MV-4-11 (cell line): ENCODE data around the gene AKT3.
A peak's percentile ranks its signal among the peaks of the same experiment; 100 is the strongest.
"Not testable (repeated sequence)": the region's sequence is repeated elsewhere in the genome, so short reads cannot be mapped to it uniquely, and the experiment has no call there.

Source experiments
- DNase-seq: peaks from one replicate; lab custom pipeline; 2025; lab: John Stamatoyannopoulos, UW

AKT3 gene

DNA sequence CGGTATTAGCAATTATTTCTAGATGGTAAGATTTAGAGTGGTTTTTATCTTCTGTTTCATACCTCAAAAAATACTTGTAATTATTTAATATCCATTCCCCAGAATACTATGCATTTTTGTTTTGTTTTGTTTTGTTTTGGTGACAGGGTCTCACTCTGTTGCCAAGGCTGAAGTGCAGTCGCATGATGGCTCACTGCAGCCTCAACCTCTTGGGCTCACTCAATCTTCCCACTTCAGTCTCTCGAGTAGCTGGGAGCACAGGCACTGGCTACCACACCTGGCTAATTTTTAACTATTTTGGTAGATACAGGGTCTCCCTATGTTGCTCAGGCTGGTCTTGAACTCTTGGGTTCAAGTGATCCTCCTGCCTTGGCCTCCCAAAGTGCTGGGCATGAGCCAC, 252.7 kb downstream of the AKT3 start:
- no peak for DNase-seq

DNA sequence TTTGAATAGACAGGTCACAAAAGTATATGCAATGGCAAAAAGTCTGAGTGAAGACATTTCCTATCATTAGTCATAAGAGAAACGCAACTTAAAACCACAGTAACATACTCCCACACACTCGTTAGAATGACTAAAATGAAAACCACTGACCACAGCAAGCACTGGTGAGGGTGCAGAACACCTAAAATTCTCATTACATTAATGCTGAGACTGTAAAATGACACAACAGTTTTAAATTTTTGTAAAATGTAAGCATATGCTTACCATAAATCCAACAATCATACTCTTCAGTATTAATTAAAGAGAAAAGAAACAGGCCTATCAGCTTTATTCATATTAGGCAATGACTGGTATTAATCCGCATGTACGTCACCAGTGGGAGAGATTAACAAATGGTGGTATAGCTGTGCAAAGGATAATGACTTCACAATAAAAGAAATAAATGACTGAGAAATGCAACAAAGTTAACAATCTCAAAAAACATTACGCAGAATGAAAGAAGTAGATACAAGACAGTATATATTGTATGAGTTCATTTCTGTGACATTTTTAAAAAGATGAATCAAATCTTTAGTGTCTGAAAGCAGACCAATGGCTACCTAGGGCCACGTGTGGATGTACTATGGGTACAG, 253.5 kb downstream of the AKT3 start:
- DNase-seq, result peak; percentile 87

DNA sequence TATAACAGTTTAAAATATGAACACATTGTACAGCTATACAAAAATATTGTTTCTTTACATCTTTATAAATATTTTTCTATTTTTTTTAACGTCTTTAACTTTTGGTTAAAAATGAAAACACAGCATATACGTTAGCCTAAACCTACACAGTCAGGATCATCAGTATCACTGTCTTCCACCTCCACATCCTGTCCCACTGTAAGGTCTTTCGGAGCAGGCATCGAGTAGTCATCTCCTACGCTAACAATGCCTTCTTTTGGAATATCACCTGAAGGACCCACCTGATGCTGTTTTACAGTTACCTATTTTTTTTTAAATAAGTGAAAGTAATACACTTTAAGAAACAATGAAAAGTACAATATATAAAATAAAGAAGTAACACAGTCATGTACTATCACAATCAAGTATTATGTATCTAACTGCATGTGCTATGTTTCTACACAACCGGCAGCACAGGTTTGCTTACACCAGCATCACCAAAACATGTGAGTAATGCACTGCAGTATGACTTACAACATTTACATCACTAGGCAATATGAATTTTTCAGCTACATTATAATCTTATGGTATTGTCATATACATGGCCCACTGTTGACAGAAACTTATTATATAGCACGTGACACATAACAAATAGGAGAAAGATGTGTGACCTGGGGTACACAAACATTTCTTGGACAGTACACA, 254.4 kb downstream of the AKT3 start:
- DNase-seq, result no peak

DNA sequence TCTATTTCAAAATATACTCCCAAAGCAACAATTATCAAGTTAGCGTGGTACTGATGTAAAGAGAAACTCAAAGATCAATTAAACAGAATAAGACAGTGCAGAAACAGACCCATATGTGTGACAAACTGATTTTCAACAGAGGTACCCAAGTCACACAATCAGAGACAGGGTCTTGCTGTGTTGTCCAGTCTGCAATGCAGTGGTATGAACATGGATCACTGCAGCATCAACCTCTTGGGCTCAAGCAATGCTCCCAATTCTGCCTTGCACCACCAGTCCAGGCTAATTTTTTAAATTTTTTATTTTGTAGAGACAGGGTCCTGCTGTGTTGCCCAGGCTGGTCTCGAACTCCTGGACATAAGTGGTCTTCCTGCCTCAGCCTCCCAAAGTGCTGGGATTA, 255.6 kb downstream of the AKT3 start:
- DNase-seq, result no peak

DNA sequence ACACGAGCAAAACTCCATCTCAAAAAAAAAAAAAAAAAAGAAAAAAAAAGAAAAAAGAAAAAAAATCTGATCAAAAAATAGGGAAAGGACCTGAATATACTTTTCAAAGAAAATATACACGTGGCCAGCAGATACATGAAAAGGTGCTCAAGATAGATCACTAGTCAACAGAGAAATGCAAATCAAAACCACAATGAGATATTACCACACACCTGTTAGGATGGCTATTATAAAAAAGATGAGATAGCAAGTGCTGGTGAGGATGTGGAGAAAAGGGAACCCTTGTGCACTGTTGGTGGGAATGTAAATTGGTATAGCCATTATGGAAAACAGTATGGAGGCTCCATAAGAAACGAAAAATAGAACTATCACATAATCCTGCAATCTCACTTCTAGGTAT, 260.8 kb downstream of the AKT3 start:
- not testable (repeated sequence) for DNase-seq

DNA sequence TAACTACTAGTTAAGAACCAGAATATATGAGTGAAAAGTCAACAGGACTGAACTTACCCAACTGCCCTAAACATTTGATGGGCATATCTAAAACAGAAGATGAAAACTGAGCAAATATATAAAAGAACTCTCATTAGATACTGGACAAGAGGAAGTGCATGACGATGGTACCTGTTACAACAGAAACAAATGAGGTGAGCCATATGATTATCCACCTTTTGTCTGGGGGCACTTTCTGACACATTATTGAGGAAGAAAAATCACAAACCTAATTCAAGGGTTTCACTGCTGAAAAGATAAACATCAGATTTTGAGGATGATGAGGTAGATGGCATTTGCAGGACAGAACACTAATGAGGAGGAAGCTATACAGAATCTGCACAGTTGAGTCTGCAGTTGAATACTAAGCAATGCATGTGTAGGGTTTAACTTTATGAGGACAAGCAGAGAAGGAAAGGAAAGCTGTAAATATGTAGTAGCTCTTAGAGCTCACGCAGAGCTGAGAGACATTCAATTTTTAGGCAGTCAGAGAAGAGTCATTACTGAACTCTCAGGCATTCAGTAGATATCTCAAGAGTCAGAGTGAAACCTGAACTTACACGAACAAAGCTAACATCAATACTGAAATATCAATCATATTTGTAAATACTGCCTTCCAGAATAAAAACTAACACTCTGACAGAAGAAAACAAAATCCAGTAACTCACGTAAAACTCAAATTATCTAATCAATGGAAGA, 262.1 kb downstream of the AKT3 start:
- DNase-seq, result no peak

DNA sequence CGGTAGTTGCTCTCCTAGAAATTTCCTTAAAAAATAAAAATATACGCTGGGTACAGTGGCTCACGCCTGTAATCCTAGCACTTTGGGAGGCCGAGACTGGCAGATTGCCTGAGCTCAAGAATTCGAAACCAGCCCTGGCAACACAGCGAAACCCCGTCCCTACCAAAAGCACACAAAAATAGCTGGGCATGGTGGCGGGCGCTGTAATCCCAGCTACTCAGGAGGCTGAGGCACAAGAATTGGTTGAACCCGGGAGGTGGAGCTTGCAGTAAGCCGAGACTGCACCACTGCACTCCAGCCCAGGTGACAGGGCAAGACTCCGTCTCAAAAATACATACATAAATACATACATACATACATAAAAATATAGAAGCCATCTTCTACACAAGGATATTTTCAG, 262.8 kb downstream of the AKT3 start:
- DNase-seq, result no peak

DNA sequence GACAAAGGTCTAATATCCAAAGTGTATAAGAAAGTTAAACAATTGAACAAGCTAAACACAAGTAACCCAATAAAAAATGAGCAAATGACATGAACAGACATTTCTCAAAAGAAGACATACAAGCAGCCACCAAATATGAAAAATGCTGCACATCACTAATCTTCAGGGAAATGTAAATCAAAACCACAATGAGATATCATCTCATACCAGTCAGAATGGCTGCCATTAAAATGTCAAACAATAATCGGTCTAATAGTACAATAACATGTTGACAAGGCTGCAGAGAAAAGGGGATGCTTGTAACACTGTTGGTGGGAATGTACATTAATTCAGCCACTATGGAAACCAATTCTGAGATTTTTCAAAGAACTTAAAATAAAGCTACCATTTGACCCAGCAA, 264.1 kb downstream of the AKT3 start:
- DNase-seq, result no peak

DNA sequence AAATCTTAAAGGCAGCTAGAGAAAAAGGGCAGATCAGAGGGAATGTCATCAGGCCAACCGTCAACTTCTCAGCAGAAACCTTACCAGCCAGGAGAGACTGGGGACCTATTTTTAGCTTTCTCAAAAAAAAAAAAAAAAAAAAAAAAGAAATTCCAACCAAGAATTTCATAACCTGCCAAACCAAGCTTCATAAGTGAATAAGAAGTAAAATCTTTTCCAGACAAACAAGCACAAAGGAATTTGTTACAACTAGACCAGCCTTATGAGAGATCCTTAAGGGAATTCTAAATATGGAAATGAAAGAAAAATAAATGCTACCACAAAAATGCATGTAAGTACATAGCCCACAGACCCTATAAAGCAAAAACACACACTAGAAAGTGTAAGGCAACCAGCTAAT, 267.7 kb downstream of the AKT3 start:
- DNase-seq, result no peak

DNA sequence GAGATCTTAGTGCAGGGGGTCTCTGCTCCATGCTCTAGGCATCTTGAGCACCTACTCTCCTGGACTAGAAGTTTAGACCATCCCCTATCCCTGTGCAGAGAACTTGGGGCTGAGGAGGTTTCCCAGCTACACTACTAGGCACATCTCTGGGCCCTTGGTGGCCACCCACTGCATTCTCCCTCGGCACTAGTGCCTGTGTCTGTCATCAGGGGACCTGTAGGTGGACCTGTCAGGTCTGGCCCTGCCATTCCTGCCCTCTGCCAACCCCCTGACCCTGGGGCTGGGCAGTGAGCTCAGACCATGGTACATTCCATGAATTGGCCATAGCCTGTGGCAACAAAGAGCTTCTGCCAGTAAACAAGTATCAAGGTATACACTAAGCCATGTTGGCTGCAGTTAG, 269.1 kb downstream of the AKT3 start:
- no peak for DNase-seq

DNA sequence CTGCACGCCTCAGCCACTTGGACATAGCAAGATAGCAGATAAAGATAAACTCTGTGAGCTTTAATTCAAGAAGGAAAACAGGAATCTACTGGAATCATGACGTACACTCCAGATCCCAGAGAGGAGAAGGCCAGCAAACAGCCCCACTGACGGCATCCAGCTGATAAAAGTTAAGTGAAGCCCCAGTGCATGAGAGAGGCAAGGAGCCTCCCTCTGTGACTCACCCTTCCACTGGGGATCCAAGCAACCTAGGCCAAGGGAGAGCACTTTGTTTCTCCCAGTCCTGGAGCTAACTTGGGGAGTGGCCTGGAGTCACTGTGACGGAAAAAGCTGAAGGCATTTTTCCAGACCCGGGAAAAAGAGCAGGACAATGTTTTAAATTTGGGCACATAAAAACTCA, 270.0 kb downstream of the AKT3 start:
- DNase-seq, result no peak

DNA sequence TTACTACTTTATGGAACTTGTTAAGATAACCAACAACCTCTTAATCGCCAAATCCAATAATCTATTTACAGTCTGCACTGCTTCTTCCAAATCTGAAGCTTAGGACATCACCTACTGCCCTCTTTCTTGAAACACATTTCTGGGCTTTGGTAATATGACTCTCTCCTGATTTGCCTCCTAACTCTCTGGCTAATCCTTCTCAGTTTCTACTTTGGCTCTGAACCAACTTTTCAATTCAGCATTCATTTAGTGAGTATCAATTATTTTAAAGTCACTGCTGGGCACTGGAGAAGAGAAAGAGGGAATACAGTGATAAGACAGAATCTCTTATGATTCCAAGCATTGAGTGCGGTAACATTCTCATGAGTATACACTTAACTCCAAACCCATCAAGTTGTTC, 275.0 kb downstream of the AKT3 start:
- no peak for DNase-seq

DNA sequence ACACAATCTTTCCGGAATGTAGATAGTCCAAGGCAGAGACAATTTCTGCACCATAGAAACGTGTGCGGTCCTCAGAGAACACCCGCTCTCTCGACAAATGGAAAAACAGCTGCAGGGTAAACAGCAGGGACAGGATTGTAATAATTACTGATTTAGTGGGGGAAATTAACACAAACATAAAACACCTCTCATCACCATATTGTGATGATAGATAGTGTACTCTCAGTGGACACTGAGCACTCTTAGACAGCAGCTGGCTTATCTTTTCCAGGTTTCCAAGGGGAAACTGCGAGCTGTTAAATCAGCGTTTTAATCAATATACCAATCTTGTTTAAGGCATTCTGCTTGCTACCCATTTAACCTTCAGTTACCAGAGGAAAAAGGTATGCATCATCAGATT, 277.1 kb downstream of the AKT3 start:
- no peak for DNase-seq

DNA sequence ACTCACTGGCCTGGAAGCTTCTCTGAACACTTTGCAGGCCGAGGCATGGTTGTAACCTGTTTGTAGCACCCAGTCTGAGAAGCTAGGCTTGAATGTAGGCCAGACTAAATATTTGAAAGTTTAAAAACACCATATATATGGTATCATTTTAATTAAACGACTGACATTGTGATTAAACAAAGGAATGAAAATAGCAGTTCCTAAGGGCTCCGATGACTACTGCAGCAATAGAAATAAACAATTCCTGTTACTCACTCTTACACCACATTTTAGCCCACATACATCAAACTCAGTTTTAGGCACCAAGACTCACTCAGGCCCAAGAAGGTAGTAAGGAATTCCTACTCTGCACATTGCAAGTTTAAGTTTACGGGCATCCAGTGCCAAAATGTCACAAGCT, 281.2 kb downstream of the AKT3 start:
- DNase-seq, result no peak

DNA sequence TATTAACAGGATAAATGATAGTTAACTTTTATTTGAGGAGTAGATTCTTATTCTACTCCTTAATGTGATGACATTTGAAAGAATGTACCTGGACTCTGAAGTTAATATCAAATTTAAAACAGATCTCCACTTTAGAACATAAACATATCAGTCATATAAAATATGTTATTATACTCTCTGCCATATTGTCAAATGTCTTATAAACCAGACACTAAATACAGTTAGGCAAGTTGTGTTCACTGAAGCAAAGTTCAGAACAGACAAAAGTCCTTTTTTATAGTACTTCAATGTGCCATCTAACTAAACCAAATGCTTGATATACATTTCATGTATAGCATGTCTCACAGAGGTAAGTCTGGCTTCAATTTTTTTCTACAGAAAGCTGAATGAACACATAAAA, 285.2 kb downstream of the AKT3 start:
- DNase-seq, result no peak

DNA sequence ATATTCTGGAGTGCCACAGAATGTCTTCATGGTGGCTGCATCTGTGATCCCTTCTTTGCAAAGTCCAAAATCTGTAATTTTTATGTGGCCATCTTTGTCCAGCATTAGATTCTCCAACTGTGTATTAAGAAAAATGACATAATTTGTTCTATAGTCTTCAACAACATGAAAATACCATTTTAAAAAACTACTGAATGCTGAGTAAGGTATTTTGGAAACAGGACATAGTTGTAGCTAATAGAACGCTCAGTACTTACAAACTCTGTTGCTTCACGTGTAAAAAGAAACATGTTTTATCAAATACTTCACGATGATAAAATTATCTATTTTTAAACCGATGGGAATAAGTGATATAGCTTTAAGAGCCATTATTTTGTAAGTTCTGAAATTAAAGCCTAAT, 286.3 kb downstream of the AKT3 start:
- DNase-seq, result no peak

DNA sequence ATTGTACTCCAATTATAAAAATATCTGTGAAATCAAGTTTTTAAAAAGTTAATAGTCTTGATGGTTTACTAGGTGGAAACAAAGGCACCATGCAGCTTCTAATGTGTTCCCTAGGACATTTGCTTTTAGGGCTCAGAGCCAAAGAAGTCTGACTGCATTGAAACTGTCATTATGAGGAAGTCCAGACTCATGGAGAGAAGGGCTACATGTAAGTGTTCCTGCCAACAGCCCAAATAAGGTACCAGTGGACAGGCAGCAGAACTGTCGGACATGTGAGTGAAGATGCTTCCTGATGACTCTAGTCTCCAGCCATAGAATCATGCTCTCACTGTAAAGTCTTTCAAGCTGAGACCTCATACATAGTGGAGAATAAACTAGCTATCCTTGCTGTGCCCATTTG, 287.6 kb downstream of the AKT3 start:
- peak; percentile 56 for DNase-seq

DNA sequence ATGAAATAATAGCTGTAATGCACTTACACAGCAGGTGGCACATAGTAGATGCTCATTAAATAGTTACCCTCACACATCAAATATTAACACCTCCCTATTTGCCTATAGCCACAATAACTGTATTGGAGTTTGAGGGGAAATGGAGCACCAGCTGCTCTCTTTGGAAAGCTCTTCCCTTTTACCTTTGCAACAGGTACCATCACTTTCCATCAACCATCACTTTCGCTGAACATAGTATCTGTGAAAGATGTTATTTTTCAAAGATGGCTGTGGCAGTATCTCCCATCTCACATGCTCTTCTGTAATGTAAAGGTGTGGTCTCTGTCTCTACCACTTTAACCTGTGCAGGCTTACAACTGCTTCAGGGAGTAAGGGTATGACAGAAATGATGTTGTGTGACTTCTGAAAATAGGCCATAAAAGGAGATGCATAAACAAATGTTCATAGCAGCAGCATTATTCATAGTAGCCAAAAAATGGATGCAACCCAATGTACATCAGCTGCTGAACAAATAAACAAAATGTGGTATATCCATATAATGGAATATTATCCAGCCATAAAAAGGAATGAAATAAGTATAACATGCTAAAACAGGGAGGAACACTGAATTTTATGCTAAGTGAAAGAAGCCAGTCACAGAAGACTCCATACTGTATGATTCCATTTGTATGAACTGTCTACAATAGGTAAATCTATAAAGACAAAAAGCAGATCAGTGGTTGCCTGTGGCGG, 288.3 kb downstream of the AKT3 start:
- DNase-seq, result no peak

DNA sequence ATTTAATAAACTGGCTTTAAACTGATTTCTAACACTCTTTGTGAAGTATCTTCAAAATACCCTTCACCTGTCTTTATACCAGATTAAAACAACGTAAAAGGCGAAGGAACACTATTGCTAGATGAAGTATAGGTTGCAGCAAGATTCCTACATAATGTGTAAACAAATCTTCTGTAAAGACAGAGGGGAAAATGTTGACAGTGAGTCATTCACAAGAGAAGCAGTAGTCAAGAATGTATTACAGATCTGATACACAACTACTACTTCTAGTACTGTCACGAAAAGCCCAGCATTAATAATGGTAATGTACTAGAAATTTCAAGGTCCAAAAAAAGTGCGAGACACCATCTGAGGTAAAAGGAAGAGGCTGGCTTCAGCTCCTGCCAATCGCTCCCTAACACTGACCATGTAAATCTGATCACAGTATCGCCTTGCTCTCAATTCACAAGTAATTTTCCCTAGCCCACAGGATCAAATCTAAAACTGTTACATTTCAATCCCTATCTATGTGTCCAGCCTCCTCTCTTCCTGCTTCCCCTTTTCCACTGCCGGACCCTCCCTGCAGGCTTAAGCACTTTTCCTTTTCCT, 290.4 kb downstream of the AKT3 start:
- DNase-seq, result no peak

DNA sequence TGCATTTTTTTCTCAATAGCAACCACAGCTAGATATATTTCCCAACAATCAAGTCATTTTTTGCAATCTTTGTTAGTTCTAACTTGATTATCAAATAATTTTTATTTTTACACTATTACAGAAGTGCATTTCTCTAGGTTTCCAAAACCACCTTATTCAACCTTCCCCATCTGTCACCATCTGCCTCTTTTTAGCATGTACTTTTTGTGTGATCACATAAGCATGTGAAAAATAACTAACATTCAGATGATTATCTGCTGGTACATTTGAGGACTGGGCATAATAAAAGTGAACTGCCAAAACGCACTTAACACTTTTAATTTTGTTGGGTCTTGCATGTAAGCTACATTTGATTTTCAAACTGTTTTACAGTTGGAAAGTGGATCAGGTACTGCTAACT, 291.5 kb downstream of the AKT3 start:
- DNase-seq, result no peak

DNA sequence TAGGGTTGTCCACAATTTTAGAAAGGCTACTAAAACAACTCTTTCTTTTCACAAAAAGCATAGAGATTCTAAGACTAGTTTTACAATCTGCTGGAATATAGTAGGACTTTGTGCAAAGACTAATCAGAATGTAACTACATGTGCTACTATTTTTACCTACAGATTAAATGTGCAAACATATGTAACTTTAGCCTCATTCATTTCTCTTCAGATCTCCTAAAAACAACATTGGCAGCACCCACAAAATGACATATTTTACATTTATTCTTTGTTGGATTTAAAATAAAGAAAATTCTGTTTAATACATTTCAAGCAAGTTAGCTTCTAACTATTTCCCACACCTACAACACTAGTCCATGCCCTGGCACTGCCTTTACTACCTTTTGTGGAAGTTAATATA, 292.2 kb downstream of the AKT3 start:
- no peak for DNase-seq

DNA sequence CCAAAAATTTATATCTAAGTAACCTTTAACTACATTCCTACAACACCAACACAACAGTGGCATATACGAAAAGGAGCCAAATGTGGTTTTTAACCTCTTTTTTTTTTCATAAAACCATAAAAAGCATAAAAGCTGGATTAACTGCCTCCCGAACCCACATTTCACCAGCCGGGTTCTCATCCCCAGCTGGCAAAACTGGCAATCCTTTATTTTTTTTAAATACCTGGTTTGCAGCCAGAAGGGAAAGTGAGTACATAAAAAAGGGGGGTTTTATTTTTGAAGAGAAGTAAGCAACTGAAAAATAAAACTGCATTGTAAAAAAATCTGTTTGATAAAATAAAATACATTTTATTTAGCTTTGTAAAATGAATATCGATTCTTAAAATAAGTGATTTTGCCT, 295.4 kb downstream of the AKT3 start:
- no peak for DNase-seq
